AG20443 (cell line): ENCODE data around the gene CDR2L.
"Not testable (repeated sequence)": the region's sequence is repeated elsewhere in the genome, so short reads cannot be mapped to it uniquely, and the experiment has no call there.

ENCODE experiments used
- DNase-seq: peaks from one replicate; pipeline ENCODE4 v3.0.0; 2012; ENCODE audit warnings: low spot score, mixed read lengths

Gene CDR2L

GRCh38 chr17:75044716-75045115 is 57.3 kb downstream of the CDR2L start:
- no peak for DNase-seq

GRCh38 chr17:75045946-75046406 is 58.5 kb downstream of the CDR2L start:
- DNase-seq, result not testable (repeated sequence)

GRCh38 chr17:75046407-75047289 is 59.2 kb downstream of the CDR2L start, which contains the start of the genes ATP5PD and KCTD2:
Gene ATP5PD, minus strand, starts transcription at chr17:75046969. Its CDS starts 4,319 bp downstream, at chr17:75042650.
Gene KCTD2, plus strand, starts transcription at chr17:75047225. Its CDS starts 26 bp downstream, at chr17:75047251.
- DNase-seq, result peak; percentile 97

GRCh38 chr17:75047398-75048098 is 60.1 kb downstream of the CDR2L start:
- DNase-seq, result no peak

GRCh38 chr17:75048249-75048878 is 60.9 kb downstream of the CDR2L start:
- peak; percentile 33 for DNase-seq

GRCh38 chr17:75049057-75049456 is 61.6 kb downstream of the CDR2L start:
- no peak for DNase-seq

GRCh38 chr17:75049706-75050105 is 62.3 kb downstream of the CDR2L start:
- no peak for DNase-seq

GRCh38 chr17:75051941-75052340 is 64.5 kb downstream of the CDR2L start:
- no peak for DNase-seq
